NB4 (cell line): ENCODE data around the gene MPHOSPH9.
A peak's percentile ranks its signal among the peaks of the same experiment; 100 is the strongest.

Experiments used
- DNase-seq: peaks from one replicate; pipeline ENCODE4 v3.0.0; 2010; ENCODE audit warnings: low read depth
- H3K4me3 ChIP-seq: one replicate; pipeline ENCODE4 v1.5.1; 2011; ENCODE audit warnings: mild to moderate bottlenecking, low read depth, low read length, moderate library complexity
- CTCF ChIP-seq: IDR thresholded peaks from one replicate; pipeline ENCODE4 v1.5.1; 2012; ENCODE audit warnings: low read depth, low read length
- MAX ChIP-seq: IDR thresholded peaks from 2 replicates; pipeline ENCODE4 v1.6.1; 2011; ENCODE audit warnings: low read depth, low read length
- MYC ChIP-seq: IDR thresholded peaks from 2 replicates; pipeline ENCODE4 v1.6.1; 2011; ENCODE audit warnings: low read depth, low read length
- POLR2A ChIP-seq: IDR thresholded peaks from 2 replicates; pipeline ENCODE4 v1.6.1; 2011; ENCODE audit warnings: mild to moderate bottlenecking; ENCODE audit not compliant: insufficient read length; ENCODE audit errors: extremely low read depth

The MPHOSPH9 gene

GRCh38 chr12:123142921-123143735 lies 89.8 kb downstream of the MPHOSPH9 start:
- H3K4me3 ChIP-seq: no peak overlapping the region
- peak; percentile 41; the same call in 1 of the 2 replicates for TF ChIP-seq MYC
- TF ChIP-seq POLR2A: no peak
- no peak for TF ChIP-seq MAX
- peak; percentile 42 for TF ChIP-seq CTCF

GRCh38 chr12:123142518-123142840 lies 90.5 kb downstream of the MPHOSPH9 start:
- no peak overlapping the region for H3K4me3 ChIP-seq
- peak; percentile 58 for DNase-seq
- TF ChIP-seq POLR2A (no peak), MYC (no peak), CTCF (no peak), MAX (no peak)

More at GRCh38 chr12:123142921-123143735, 89.8 kb downstream of the MPHOSPH9 start:
- DNase-seq: peak; percentile 95

GRCh38 chr12:123141615-123142517 lies 91.1 kb downstream of the MPHOSPH9 start:
- peak; percentile 65 for DNase-seq
- no peak for TF ChIP-seq POLR2A
- no peak overlapping the region for H3K4me3 ChIP-seq

- no peak overlapping the region for H3K4me3 ChIP-seq
- TF ChIP-seq MYC: no peak
- no peak for TF ChIP-seq POLR2A
- DNase-seq: no peak
These were observed 92.0 kb downstream of the MPHOSPH9 start for GRCh38 chr12:123140676-123141614.

- peak; percentile 57 for DNase-seq
- H3K4me3 ChIP-seq: no peak overlapping the region
- no peak for TF ChIP-seq CTCF
- TF ChIP-seq POLR2A: no peak
- TF ChIP-seq MYC: no peak
- TF ChIP-seq MAX: no peak
These were observed 92.8 kb downstream of the MPHOSPH9 start for GRCh38 chr12:123139926-123140675.

GRCh38 chr12:123135688-123136087 lies 97.3 kb downstream of the MPHOSPH9 start:
- no peak for TF ChIP-seq CTCF
- TF ChIP-seq MAX: no peak
- TF ChIP-seq POLR2A: no peak
- no peak overlapping the region for H3K4me3 ChIP-seq
- DNase-seq: no peak
